GM10847 (cell line): ENCODE data around the gene TSPAN31.

Experiments used
- POLR2A ChIP-seq: IDR thresholded peaks from 2 replicates; pipeline ENCODE4 v1.6.1; 2011; ENCODE audit not compliant: insufficient read length; ENCODE audit errors: extremely low read depth

Gene TSPAN31

DNA sequence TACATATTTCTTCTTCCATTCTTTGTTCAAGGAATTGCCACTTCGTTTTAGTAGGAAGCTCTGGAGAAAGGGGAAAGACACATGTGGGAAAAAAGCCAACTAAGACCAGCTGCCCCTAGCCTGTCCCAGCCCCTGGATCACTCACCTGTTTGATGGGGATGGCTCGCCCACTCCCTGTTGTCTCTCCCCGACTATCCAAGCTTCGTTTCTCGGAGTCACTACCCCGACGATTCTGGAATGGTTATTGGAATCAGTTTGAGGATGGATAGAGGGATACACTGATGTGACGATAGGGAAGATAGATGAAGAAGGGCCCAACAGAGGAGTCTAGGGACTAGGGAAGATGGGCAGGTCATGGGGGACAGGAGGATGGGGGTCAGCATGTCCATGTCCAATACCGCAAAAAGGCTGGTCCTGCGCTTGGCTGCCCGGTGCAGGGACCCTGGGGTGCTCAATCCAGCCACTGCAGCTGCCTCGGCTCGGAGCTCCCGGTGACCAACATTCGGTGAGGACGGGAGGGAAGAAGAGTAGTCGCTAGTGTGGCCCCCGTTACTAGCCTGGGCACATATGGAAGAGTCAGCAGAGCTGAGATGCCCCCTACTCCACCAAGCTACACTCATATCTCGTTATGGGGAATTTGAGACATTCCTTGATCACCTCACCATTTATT, 13.3 kb upstream of the TSPAN31 start:
- TF ChIP-seq POLR2A = no peak

- TF ChIP-seq POLR2A = no peak
Measured at GRCh38 chr12:57732270-57732669, 12.6 kb upstream of the TSPAN31 start.

DNA sequence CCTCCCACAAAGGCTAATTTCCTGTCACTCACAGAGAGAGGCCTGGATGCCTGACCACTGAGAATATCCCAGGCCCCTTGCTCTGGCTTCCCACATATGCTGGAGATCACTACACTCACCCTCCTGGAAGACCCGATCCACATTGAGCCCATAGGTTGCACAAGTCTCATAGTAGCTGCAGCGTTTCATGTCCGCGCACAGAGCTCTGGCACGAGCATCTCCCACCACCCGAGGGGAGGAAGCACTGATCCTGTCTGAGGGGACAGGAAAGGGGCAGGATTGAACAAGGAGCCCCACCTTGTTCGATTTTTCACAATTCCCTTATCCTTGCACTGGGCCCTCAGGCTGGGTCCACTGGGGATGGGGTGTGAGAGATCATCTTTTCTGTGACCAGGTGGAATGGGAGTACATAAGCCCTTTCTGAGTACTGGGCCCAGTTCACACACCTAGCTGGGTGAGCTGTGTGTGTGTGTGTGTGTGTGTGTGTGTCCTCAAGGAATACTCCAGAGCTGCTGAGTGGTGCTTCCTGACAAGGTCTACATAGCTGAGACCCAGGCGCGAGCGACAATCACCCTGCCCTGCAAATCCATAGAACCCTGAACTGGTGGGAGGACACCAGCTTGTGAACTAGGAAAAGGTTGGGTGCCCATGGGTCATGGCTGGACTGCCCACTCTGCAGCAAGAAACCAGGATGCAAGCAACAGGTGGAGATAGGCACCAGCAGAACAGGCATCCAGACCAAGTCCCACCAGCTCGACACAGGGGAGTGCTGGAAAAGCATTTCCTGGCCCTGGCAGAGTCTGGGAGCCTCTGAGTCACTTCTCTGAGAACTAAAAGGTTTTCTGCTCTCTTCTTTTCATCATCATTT, 11.9 kb upstream of the TSPAN31 start:
- no peak for TF ChIP-seq POLR2A

DNA sequence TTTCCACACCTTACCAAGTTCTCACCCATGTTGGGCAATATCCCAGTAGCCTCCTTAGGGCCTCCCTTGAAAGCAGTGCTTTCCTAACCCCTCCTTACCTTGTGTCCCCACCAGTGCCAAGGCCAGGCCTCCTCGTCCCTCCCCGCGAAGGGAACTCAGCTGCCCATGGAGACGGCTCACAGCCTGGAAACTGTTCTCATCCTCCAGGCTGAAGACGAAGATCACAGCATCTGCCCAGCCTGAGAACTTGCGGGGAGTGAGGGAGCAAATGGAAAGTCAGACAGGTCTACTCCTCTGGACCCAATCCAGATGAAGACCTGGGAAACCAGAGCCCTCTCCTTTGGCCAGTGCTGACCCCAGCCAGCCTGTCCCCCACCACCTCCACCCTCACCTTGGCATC, 10.9 kb upstream of the TSPAN31 start:
- no peak for TF ChIP-seq POLR2A

DNA sequence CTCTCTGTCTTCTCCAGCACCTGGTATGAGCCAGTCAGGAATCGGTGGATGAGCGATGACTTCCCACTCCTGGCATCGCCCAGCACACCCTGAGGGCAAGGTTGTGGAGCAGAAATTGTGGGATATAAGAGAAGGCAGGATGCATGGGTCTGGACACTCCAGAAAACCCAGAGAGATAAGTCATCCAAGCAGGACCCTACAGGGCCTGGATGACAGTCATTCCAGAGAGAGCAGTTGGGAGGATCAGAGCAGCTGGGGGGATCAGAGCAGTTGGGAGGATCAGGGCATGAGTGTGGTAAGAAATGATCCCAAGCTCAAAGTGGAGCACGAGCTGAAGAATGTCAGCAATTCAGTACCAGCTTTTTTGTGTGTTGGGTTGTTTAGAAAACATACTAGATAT, 10.2 kb upstream of the TSPAN31 start:
- no peak for TF ChIP-seq POLR2A

- TF ChIP-seq POLR2A = no peak
Measured at GRCh38 chr12:57735198-57735855, 9.5 kb upstream of the TSPAN31 start.

DNA sequence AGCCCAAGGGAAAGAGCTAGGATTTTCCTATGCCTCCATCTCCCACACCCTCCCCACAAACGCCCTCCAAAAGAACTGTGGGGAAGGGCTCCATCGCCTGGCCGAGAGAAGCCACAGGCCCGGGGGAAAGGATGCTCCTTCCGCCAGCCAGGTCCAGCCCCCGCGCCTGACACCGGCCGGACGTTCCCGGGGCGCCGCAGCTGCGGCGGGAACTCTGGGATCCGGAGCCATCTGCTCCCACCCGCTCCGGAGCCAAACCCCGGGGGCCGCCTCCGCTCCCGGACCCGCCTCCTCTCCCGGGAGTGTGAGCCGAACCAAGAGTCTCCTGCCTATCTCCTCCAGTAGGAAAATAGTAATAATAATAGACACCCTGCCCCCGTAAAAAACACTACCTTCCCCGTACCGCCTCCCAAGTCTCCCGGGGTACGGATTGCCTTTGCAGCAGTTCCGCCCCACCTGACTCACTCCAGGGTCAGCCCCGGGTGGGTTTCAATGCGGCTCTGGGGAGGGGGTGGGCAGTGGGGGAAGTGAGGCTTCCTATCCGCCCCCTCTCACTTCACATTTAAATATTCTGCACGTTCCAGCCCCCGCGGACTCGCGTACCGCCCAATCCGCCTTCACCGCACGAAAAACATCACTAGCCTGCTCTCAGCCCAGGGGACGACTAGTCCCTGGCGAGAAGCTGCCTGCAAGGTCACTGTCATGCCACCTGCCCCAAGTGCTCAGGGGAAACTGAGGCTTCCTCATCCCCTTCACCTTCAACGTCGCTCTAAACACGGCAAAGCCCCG, 8.7 kb upstream of the TSPAN31 start:
- no peak for TF ChIP-seq POLR2A

GRCh38 chr12:57736741-57737466, 7.9 kb upstream of the TSPAN31 start:
- TF ChIP-seq POLR2A = no peak

DNA sequence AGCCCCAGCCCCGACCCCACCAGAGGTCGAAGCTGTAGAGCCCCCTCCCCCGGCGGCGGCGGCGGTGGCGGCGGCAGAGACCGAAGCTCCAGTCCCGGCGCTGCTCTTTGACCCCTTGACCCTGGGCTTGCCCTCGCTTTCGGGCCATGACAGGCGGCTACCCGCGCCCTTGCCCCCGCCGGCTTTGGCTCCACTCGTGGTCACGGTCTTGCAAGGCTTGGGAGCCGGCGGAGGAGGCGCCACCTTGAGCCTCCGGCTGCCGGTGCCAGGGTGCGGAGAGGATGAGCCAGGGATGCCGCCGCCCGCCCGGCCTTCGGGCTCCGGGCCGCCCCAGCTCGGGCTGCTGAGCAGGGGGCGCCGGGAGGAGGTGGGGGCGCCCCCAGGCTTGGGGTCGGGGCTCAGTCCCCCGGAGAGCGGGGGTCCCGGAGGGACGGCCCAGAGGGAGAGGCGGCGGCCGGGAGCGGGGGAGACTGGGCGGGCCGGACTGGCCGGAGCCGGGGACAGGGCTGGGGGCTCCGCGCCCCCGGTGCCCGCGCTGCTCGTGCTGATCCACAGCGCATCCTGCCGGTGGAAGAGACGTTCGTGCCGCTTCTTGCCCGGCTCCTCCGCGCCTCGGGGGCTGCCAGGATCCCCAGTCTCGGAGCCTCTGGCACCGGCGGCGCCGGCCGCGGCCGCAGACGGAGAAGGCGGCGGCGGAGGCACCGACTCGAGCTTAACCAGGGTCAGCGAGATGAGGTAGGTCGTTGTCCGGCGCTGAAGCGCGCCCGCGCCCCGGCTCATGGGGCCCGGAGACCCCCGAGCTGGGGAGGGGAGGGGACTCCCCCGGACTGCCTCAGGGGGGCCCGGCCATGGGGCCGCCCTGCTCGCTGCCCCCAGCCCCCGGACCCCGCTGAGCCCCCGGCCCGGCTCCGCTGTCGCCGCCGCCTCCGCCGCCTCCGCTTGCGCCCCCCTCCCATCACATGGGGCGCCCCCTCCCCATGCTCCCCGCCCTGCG, 7.1 kb upstream of the TSPAN31 start:
- no peak for TF ChIP-seq POLR2A

DNA sequence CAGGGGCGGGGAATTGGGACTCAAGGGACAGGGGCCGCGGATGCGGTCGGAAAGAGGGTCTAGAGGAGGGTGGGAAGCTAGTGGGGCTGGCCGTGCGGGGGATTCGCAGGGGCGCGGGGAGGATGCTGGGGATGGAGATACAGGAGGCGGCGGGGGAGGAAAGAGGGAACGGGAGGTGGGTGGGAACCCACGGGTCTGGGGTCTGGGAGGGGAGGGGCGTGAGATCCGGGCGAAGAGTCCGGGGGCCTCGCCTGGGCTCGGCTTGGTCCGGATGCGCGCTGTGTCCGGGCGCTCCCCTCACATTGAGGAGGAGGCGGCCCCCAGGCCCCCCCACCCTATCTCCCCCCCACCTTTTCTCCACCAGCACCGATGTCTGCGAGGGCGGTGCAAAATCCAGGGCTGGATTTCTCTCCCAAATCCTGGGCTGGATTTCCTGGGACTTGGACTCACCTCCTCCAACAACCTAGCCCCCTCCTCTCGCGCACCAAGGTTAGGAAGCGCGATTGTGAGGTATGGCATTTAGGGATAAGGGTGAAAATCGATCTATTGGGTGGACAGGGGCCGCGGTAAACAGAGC, 6.1 kb upstream of the TSPAN31 start, which contains the start of gene AGAP2:
AGAP2 (minus strand) TSS at position 82 of the 577 bp plus-strand sequence. CDS start 496 bp downstream, outside the sequence.
- no peak for TF ChIP-seq POLR2A

GRCh38 chr12:57739387-57739786, 5.5 kb upstream of the TSPAN31 start:
- TF ChIP-seq POLR2A = no peak

DNA sequence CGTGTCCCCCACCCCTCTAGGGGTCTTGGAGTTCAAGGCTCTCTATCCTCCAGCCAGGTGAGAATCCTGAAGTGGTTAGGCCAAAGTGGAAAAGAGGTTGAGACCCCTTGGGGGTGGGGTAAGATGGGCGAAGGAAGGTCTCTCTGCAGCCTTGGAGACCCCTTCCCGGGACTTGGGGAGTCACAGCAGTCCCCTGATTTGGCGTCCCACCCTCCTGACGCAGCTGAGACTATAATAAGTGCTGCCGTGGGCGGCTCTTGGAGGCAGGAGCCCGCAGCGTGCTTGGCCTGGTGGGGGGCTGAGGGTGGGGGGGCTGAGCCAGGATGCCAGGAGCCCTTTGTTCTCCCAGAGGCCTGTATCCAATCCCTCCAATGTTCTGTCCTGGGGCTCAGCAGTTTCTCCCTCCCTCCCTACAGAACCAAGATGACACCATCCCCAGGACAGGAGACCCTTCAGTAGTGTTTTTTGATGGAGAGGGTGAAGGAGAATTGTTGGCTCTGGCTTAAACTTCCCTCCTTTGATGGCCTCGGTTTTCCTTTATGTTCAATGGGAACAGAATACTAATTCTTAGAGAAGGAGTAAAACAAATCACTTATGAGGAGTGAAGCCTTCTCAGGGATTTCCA, 4.8 kb upstream of the TSPAN31 start:
- no peak for TF ChIP-seq POLR2A

GRCh38 chr12:57740656-57741412, 4.0 kb upstream of the TSPAN31 start:
- no peak for TF ChIP-seq POLR2A
